K562 (cell line): ENCODE results near the gene HSPB2. TPM values are rescaled to one million over a fixed set of nuclear protein-coding genes. Genes with fewer than 3 reads are reported as not detected.

ENCODE experiments used
- GTF3C2 ChIP-seq: IDR thresholded peaks from 3 replicates; pipeline ENCODE4 v1.6.1; 2011; ENCODE audit warnings: borderline replicate concordance, mild to moderate bottlenecking, moderate library complexity; ENCODE audit not compliant: insufficient read length; ENCODE audit errors: extremely low read depth
- PBX2 ChIP-seq, 2 experiments: IDR thresholded peaks in 1 of 2; conservative IDR thresholded peaks in 1 of 2; 2 replicates each; pipeline ENCODE4 v1.6.1; 2016; ENCODE audit warnings: low read depth in 2 of 2, mild to moderate bottlenecking in 1 of 2, missing compliant biosample characterization in 1 of 2, missing genetic modification characterization in 1 of 2, moderate library complexity in 1 of 2
- PHB ChIP-seq: fragments of 250-450 bp; sonication (Bioruptor Pico); IDR thresholded peaks from 2 replicates; pipeline ENCODE4 v1.5.0; 2021
- PRMT5 ChIP-seq: sonication (generic); formaldehyde crosslinking; IDR thresholded peaks from 2 replicates; pipeline ENCODE4 v1.5.0; 2020; ENCODE audit warnings: missing genetic modification reagents
- RBBP5 ChIP-seq: fragments of 200-600 bp; sonication (generic); IDR thresholded peaks from 2 replicates; pipeline ENCODE4 v1.6.1; 2012; ENCODE audit warnings: borderline replicate concordance, mild to moderate bottlenecking, low read length, control low read depth, inconsistent platforms; ENCODE audit not compliant: insufficient read depth, poor library complexity, severe bottlenecking
- SRSF7 ChIP-seq: fragments of 200-400 bp; formaldehyde crosslinking; optimal IDR thresholded peaks from 2 replicates; pipeline ENCODE3; 2017; ENCODE audit warnings: mild to moderate bottlenecking, low read depth, low read length
- XRCC5 ChIP-seq: fragments of 200-400 bp; formaldehyde crosslinking; IDR thresholded peaks from 2 replicates; pipeline ENCODE4 v1.6.1; 2017; ENCODE audit warnings: low read depth, mild to moderate bottlenecking, low read length
- polyA plus RNA-seq, 8 experiments: library from polyadenylated mRNA; depleted of rRNA in 4 of 8; stranded (reverse) in 5 of 8; unstranded in 3 of 8; fragments of >200 nt; fragmentation: Nextera tagmentation in 2 of 8; fragmentation: Illumina TruSeq in 1 of 8; extraction: Ambion mirVana in 2 of 8; extraction: Trizol in 1 of 8; gene quantifications; 2 replicates each; pipeline versions ENCODE4 v1.2.1 to v1.2.3, GENCODE V29; 2011 to 2014; ENCODE audit warnings: inconsistent platforms in 1 of 8, missing spikeins in 1 of 8
- total RNA-seq, 7 experiments: library from RNA; depleted of rRNA in 6 of 7; stranded (reverse); fragments of >200 nt in 6 of 7; fragmentation: Illumina TruSeq in 2 of 7; extraction: Trizol in 2 of 7; gene quantifications; 2 replicates each; pipeline versions ENCODE4 v1.2.1 to v1.2.3, GENCODE V29; 2011 to 2021; ENCODE audit warnings: low replicate concordance in 1 of 7
- TF ChIP-seq, protein P1 (sequence below): sonication (generic); formaldehyde crosslinking; IDR thresholded peaks from 2 replicates; pipeline ENCODE4 v1.8.1; 2023; ENCODE audit warnings: missing genetic modification reagents, mild to moderate bottlenecking, borderline replicate concordance
- TF ChIP-seq, protein P2 (sequence below), 2 experiments: fragments of 450-650 bp in 1 of 2; sonication (generic) in 1 of 2; formaldehyde crosslinking in 1 of 2; IDR thresholded peaks in 1 of 2; conservative IDR thresholded peaks in 1 of 2; 2 replicates each; pipeline versions ENCODE4 v1.6.1 to v1.8.1; 2016 to 2023; ENCODE audit warnings: mild to moderate bottlenecking in 2 of 2, moderate library complexity in 2 of 2, inconsistent platforms in 1 of 2, missing genetic modification reagents in 1 of 2
- TF ChIP-seq, protein P3 (sequence below): fragments of 250-450 bp; sonication (Bioruptor Pico); IDR thresholded peaks from 2 replicates; pipeline ENCODE4 v1.5.0; 2022; ENCODE audit warnings: mild to moderate bottlenecking

Gene HSPB2
- total and polyA plus RNA-seq, 9 of the 15 experiments (the other 6 are each of a cell fraction or from before 2014, with no cell fraction given) = 0.06 to 0.35 (median 0.11) TPM; not detected in 5

DNA sequence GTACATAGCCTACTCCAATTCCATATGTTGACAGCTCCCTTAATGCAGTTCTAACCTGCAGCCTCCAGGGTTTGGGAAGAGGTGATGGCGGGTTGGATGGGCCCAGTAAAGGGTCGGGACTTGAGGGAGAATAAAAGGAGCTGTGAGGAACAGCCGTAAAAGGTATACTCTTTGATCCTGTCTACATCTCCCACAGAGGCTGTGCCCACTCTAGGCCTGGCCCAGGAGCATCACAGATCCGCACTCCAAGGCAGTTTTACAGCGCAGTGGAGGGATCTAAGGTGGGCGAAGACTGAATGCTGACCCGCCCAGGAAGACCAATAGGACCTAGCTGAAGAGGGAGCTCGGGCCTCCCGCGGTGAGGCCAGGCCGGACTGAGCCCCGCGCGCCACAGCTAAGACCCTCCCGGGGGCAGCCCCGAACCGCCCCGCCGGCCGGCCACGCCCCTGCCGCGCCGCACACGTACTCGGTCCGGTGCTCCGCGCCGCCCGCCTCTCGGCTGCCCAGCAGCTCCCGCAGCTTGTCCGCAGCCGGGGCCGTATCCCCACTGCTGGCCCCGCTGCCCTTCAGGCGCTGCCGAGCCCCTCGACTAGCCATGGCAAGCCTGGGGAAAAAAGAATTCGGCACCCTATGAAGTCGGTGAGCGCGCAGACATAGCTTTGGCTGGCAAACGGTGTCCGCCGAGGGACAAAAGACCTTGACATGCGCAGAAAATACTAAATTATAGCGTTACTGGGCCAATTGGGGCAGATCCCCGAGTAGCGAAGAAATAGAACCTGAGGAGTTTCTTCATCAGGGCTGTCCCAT is 41.4 kb upstream of the HSPB2 start, which contains the start of gene ALG9 (continued):
- TF ChIP-seq, protein P1, sequence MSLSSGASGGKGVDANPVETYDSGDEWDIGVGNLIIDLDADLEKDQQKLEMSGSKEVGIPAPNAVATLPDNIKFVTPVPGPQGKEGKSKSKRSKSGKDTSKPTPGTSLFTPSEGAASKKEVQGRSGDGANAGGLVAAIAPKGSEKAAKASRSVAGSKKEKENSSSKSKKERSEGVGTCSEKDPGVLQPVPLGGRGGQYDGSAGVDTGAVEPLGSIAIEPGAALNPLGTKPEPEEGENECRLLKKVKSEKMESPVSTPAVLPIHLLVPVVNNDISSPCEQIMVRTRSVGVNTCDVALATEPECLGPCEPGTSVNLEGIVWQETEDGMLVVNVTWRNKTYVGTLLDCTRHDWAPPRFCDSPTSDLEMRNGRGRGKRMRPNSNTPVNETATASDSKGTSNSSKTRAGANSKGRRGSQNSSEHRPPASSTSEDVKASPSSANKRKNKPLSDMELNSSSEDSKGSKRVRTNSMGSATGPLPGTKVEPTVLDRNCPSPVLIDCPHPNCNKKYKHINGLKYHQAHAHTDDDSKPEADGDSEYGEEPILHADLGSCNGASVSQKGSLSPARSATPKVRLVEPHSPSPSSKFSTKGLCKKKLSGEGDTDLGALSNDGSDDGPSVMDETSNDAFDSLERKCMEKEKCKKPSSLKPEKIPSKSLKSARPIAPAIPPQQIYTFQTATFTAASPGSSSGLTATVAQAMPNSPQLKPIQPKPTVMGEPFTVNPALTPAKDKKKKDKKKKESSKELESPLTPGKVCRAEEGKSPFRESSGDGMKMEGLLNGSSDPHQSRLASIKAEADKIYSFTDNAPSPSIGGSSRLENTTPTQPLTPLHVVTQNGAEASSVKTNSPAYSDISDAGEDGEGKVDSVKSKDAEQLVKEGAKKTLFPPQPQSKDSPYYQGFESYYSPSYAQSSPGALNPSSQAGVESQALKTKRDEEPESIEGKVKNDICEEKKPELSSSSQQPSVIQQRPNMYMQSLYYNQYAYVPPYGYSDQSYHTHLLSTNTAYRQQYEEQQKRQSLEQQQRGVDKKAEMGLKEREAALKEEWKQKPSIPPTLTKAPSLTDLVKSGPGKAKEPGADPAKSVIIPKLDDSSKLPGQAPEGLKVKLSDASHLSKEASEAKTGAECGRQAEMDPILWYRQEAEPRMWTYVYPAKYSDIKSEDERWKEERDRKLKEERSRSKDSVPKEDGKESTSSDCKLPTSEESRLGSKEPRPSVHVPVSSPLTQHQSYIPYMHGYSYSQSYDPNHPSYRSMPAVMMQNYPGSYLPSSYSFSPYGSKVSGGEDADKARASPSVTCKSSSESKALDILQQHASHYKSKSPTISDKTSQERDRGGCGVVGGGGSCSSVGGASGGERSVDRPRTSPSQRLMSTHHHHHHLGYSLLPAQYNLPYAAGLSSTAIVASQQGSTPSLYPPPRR = no peak
- TF ChIP-seq, protein P2, sequence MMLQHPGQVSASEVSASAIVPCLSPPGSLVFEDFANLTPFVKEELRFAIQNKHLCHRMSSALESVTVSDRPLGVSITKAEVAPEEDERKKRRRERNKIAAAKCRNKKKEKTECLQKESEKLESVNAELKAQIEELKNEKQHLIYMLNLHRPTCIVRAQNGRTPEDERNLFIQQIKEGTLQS (IDR thresholded peaks at IDR 0.05) = no peak
- TF ChIP-seq, protein P2 (CRISPR knock-in tag; conservative IDR thresholded peaks at IDR 0.05) = 0 out of 2 replicates have a peak, but pooled peaks have one; percentile 40
- TF ChIP-seq PRMT5 (CRISPR knock-in tag) (no peak), RBBP5 (peak; percentile 98), GTF3C2 (no peak), PBX2 (CRISPR knock-in tag; IDR thresholded peaks at IDR 0.05; ENCODE audit: low read depth) (no peak), PBX2 (tag; conservative IDR thresholded peaks at IDR 0.05; ENCODE audit: low read depth) (peak; percentile 20; the same call in 1 of the 2 replicates), PHB (CRISPR knock-in tag) (no peak), SRSF7 (no peak), XRCC5 (no peak)
- TF ChIP-seq, protein P3, sequence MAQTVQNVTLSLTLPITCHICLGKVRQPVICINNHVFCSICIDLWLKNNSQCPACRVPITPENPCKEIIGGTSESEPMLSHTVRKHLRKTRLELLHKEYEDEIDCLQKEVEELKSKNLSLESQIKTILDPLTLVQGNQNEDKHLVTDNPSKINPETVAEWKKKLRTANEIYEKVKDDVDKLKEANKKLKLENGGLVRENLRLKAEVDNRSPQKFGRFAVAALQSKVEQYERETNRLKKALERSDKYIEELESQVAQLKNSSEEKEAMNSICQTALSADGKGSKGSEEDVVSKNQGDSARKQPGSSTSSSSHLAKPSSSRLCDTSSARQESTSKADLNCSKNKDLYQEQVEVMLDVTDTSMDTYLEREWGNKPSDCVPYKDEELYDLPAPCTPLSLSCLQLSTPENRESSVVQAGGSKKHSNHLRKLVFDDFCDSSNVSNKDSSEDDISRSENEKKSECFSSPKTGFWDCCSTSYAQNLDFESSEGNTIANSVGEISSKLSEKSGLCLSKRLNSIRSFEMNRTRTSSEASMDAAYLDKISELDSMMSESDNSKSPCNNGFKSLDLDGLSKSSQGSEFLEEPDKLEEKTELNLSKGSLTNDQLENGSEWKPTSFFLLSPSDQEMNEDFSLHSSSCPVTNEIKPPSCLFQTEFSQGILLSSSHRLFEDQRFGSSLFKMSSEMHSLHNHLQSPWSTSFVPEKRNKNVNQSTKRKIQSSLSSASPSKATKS (CRISPR knock-in tag) = no peak
